Ovary (tissue), 9 donors: ENCODE data around the gene PRSS21. TPM values are rescaled to one million over a fixed set of nuclear protein-coding genes. Genes with fewer than 3 reads are reported as not detected.

Experiments
- DNase-seq, 5 donors: peaks; one replicate each; pipeline ENCODE4 v3.0.0-alpha.2; 2019 to 2020
- H3K27ac ChIP-seq, 2 donors: fragments of 200-600 bp; one replicate each; pipeline versions ENCODE4 v1.5.1 to v1.8.0; 2019 to 2022
- H3K27me3 ChIP-seq: fragments of 200-600 bp; one replicate; pipeline ENCODE4 v1.8.0; 2022
- H3K36me3 ChIP-seq: fragments of 200-600 bp; sonication (generic); one replicate; pipeline ENCODE4 v1.5.1; 2019
- H3K4me1 ChIP-seq: one replicate; pipeline ENCODE4 v1.8.1; 2013; ENCODE audit warnings: mild to moderate bottlenecking, moderate library complexity; ENCODE audit not compliant: insufficient read depth
- H3K4me3 ChIP-seq: fragments of 200-600 bp; sonication (generic); one replicate; pipeline ENCODE4 v1.5.1; 2017
- H3K9me3 ChIP-seq, 2 donors: fragments of 200-600 bp in 1 of 2; sonication (generic) in 1 of 2; one replicate each; pipeline versions ENCODE4 v1.5.1 to v1.8.1; 2013 to 2019; ENCODE audit warnings: mild to moderate bottlenecking in 1 of 2, moderate library complexity in 1 of 2
- CTCF ChIP-seq, 3 donors: fragments of 450-650 bp in 2 of 3; fragments of 200-600 bp in 1 of 3; IDR thresholded peaks; one replicate each; pipeline versions ENCODE4 v1.5.1 to v1.8.0; 2016 to 2022; ENCODE audit warnings: antibody characterized with exemption in 3 of 3, mild to moderate bottlenecking in 1 of 3
- EP300 ChIP-seq: sonication (generic); formaldehyde crosslinking; IDR thresholded peaks from one replicate; pipeline ENCODE4 v1.6.1; 2017; ENCODE audit warnings: antibody characterized with exemption
- POLR2A ChIP-seq: fragments of 450-650 bp; IDR thresholded peaks from one replicate; pipeline ENCODE4 v1.6.1; 2017; ENCODE audit warnings: antibody characterized with exemption, mild to moderate bottlenecking, moderate library complexity
- WGBS, 3 donors: extraction: QIAGEN DNeasy Blood & Tissue Kit in 1 of 3; methylation state at CpG; one replicate each; pipeline versions ENCODE4 v1.1.5 to v1.1.7; 2013 to 2017; 5-methylcytosine and 5-hydroxymethylcytosine counted together
- intact Hi-C, 4 donors: fragments of 100-400 bp; cut with DNase I; formaldehyde crosslinking; loops; one replicate each; pipeline versions ENCODE4 v1.11.0 to v1.15.1; 2022 to 2023
- polyA plus RNA-seq, 2 donors: library from polyadenylated mRNA; stranded (reverse); fragments of 200-250 nt in 1 of 2; fragments of 350-450 nt in 1 of 2; fragmentation: Illumina TruSeq in 1 of 2; extraction: RNeasy Lipid Tissue Mini Kit (QIAGEN cat#74804) in 1 of 2; gene quantifications; one replicate each; pipeline ENCODE4 v1.2.3, GENCODE V29; 2013 to 2014
- total RNA-seq, 7 donors: library from RNA; depleted of rRNA in 2 of 7; stranded (reverse); fragments of >200 nt in 2 of 7; fragmentation: NEBNext Ultra II Directional in 3 of 7; extraction: Animal tissue kit (Norgen Biotek cat#: 25700) in 3 of 7; gene quantifications; one replicate each; pipeline versions ENCODE4 v1.1.0 to v1.2.4, GENCODE V29; 2016 to 2023
- donor health status: DM: no; HTN: no; CAD: no; lungs with moderate emphysema.
- donor health status: DM: no; HTN: no; CAD: no.
- donor health status: Bipolar disorder and iron deficiency.
- donor health status: DM: yes; HTN: yes; CAD: no.
- donor health status: DM: no; HTN: no; CAD: no.
- donor health status: DM: yes; HTN: yes; CAD: no.

The PRSS21 gene
- total and polyA plus RNA-seq, 9 donors: 0.53 to 9.3 (median 1.0) TPM; not detected in 4

DNA sequence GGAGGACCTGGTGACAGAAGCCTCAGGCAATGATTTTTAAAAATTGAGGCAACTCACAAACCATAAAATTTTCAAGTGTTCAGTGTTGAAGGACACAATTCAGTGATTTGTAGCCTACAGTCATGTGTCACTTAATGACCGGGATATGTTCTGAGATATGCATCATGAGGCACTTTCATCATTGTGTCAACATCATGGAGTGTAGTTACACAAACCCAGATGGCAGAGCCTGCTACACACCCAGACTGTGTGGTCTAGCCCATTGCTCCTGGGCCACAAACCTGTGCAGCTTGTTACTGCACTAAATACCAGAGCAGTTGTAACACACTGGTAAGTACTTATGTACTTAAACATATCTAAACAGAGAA is 17.2 kb upstream of the PRSS21 start:
- DNase-seq: no peak
- Histone ChIP-seq H3K27me3 (no peaks in the 10 kb centered on the region), H3K36me3 (no peaks in the 10 kb centered on the region), H3K4me3 (no peak overlapping the region), H3K9me3 (peaks cover 0 to 5% of the 10 kb centered on the region in 2 donors), H3K27ac (no peak overlapping the region), H3K4me1 (no peaks in the 10 kb centered on the region)
- intact Hi-C loops: no loop called here
- TF ChIP-seq POLR2A: no peak
- no peak for TF ChIP-seq EP300
- TF ChIP-seq CTCF (IDR thresholded peaks at IDR 0.05): no peak
- WGBS, 3 donors: 72 to 96% (median 90%) methylated on average over 1 of the region's 1 CpG

- Histone ChIP-seq H3K4me1 (no peaks in the 10 kb centered on the region), H3K27me3 (no peaks in the 10 kb centered on the region), H3K27ac (no peak overlapping the region), H3K36me3 (no peaks in the 10 kb centered on the region), H3K4me3 (no peak overlapping the region), H3K9me3 (peaks cover 0 to 5% of the 10 kb centered on the region in 2 donors)
- intact Hi-C loops: no loop called here
- no peak for DNase-seq
- WGBS, 3 donors: 76 to 85% (median 85%) methylated on average over 3 of the region's 3 CpGs
- TF ChIP-seq POLR2A: no peak
- no peak for TF ChIP-seq EP300
- TF ChIP-seq CTCF (IDR thresholded peaks at IDR 0.05): no peak
Measured at GRCh38 chr16:2803545-2804195, 13.4 kb upstream of the PRSS21 start.

DNA sequence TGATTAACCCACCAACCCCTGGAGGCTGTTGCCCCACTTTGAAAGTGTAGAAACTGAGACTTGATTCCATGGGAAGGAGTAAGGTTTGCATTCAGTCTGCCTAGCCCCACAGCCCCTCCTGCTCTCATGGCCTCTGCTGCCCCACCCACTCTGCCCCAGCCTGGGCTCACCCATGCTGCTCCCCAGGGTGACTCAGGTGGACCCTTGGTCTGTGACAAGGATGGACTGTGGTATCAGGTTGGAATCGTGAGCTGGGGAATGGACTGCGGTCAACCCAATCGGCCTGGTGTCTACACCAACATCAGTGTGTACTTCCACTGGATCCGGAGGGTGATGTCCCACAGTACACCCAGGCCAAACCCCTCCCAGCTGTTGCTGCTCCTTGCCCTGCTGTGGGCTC is 12.3 kb upstream of the PRSS21 start:
- Histone ChIP-seq H3K27ac (no peak overlapping the region), H3K9me3 (peaks cover 0 to 5% of the 10 kb centered on the region in 2 donors), H3K4me3 (no peak overlapping the region), H3K27me3 (no peaks in the 10 kb centered on the region), H3K36me3 (no peaks in the 10 kb centered on the region), H3K4me1 (no peaks in the 10 kb centered on the region)
- 91 to 96% (median 92%) methylated on average over 4 of the region's 4 CpGs for WGBS, 3 donors
- intact Hi-C loops: no loop called here
- TF ChIP-seq EP300: no peak
- TF ChIP-seq CTCF (IDR thresholded peaks at IDR 0.05): no peak
- TF ChIP-seq POLR2A: no peak
- no peak for DNase-seq

DNA sequence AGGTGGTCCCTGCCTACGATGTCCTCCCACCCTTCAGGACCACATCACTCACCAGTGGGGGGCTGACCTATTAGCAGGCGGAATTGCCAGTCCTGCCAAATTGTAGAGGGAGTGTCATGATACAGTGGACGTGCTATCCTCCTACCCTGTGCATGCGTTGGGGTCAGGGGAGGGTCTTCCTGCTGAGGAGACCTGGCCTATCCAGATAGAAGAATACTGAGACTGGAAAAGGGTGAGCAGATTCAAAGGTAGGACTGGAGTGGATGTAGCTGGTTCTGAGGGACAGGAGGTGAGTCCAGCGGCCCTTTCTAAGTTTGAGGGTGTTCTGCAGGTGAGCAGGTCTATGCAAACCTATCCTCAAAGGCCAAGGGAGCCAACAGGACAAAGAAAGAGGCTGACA is 10.8 kb upstream of the PRSS21 start:
- no peaks in the 10 kb centered on the region for H3K36me3 ChIP-seq
- intact Hi-C loops: no loop called here
- no peaks in the 10 kb centered on the region for H3K4me1 ChIP-seq
- TF ChIP-seq POLR2A (no peak), CTCF (IDR thresholded peaks at IDR 0.05) (no peak), EP300 (no peak)
- no peak overlapping the region for H3K4me3 ChIP-seq
- peaks cover 0 to 5% of the 10 kb centered on the region in 2 donors for H3K9me3 ChIP-seq
- WGBS, 3 donors: 55 to 64% (median 58%) methylated on average over 5 of the region's 5 CpGs
- no peak for DNase-seq
- H3K27ac ChIP-seq: no peak overlapping the region
- no peaks in the 10 kb centered on the region for H3K27me3 ChIP-seq
